Measurements from ENCODE around the gene CLDN24.

- TF ChIP-seq CTCF (IDR thresholded peaks at IDR 0.05) (no peak), POLR2A (IDR thresholded peaks at IDR 0.05) (no peak)
These were observed 15.1 kb upstream of the CLDN24 start for GRCh38 chr4:183337349-183337748.

Measured in lower leg skin (tissue), 3 donors.